WI38 (cell line): Measurements from ENCODE around the gene S100A3.

ENCODE experiments used
- H3K4me3 ChIP-seq: 2 replicates; pipeline ENCODE4 v1.5.1; 2011; ENCODE audit warnings: low read depth, mild to moderate bottlenecking, control low read depth, low read length
- TF ChIP-seq, protein P1 (sequence below): IDR thresholded peaks from 2 replicates; pipeline ENCODE4 v1.5.1; 2012; ENCODE audit warnings: low read depth, mild to moderate bottlenecking, control low read depth, low read length

The S100A3 gene

DNA sequence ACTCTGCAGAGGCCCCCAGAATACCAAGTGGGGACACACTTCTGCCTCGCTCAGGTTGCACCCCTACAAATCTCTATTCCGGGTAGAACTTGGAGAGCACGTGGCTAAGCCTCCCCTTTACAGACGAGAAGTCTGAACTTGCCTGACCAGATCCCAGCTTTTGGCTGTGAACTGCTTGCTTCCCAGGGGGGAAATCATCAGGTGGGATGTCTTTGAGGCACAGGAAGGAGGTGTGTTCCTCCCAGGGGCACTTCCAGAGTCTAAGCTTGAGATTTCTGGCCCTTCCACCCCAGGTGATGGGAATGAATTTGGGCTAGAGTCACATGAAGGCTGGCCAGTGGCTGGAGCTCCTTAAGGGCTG is 1.3 kb upstream of the S100A3 start:
- TF ChIP-seq, protein P1, sequence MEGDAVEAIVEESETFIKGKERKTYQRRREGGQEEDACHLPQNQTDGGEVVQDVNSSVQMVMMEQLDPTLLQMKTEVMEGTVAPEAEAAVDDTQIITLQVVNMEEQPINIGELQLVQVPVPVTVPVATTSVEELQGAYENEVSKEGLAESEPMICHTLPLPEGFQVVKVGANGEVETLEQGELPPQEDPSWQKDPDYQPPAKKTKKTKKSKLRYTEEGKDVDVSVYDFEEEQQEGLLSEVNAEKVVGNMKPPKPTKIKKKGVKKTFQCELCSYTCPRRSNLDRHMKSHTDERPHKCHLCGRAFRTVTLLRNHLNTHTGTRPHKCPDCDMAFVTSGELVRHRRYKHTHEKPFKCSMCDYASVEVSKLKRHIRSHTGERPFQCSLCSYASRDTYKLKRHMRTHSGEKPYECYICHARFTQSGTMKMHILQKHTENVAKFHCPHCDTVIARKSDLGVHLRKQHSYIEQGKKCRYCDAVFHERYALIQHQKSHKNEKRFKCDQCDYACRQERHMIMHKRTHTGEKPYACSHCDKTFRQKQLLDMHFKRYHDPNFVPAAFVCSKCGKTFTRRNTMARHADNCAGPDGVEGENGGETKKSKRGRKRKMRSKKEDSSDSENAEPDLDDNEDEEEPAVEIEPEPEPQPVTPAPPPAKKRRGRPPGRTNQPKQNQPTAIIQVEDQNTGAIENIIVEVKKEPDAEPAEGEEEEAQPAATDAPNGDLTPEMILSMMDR = no peak
- no peak overlapping the region for H3K4me3 ChIP-seq

DNA sequence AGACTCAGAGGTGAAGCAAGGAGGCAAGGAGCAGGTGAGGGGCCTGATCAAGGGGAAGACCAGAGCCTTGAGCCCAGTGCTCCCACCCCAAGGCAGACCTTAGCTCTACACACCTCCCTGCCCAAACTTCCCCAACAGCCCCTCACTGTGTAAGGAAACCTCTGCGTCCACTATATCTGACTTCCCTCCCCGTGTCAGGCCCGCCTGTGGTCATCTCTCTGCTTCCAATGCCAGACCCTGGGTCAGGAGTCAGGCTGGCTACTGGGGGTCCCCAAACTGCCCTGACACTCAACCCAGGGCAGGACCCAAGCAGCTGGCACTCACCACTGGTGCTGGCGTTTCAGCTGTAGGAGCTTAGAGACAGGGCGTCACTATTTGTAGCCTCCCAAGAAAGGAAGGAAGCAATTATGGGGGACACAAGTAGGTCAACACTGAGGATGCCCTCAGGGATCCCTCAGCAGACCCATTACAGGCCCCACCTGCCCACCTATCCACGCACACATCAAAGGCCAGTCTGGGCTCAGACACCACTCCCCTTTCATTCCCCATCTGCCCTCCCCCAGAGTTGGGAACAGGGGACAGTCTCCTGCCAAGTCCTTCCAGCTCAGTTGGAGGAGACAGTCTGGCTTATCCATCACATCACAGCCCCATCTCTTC is 811 bp upstream of the S100A3 start:
- TF ChIP-seq, protein P1 = no peak
- H3K4me3 ChIP-seq = no peak overlapping the region

DNA sequence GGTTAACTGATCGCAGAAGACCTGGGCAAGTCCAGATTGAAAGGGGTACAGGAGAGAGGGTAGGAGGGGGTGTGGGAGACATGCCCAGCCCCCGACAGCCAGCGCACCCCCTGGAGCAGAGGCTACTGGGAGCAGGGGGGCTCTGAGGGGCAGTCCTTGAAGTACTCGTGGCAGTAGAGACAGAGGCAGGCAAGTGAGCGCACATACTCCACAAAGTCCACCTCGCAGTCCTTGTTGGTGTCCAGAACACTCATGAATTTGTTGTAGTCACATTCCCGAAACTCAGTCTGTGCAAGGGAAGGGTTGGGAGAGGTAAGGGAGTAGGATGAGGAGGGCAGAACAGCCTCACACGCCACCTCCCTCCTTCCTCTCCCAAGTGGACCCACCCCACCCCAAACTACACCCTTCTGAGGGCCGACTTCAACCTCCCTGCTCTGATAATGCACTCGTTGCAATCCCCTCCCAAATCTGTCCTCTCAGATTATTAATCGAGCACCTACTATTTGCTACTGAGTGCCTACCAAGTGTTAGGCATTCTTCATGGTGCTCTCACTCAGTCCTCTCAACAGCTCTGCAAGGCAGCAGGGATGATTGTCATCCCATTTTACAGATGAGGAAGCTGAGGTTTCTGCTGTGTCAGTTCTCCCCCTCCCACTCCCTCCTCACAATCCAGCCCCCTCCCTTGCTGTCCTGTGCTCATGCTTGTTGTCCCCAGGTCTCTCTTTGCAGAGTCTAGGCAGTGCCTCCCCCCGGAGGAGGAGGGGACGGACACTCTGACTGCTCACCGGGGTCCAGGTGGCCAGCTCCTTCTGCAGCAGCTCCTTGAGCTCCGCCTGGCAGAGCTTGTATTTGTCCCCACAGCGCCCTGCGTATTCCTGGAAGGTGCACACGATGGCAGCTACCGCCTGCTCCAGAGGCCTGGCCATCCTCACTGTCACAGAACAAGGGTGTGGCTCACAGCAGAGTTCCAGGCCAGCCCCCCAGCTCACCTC is 1.2 kb downstream of the S100A3 start:
- TF ChIP-seq, protein P1 = no peak
- H3K4me3 ChIP-seq = no peak overlapping the region

DNA sequence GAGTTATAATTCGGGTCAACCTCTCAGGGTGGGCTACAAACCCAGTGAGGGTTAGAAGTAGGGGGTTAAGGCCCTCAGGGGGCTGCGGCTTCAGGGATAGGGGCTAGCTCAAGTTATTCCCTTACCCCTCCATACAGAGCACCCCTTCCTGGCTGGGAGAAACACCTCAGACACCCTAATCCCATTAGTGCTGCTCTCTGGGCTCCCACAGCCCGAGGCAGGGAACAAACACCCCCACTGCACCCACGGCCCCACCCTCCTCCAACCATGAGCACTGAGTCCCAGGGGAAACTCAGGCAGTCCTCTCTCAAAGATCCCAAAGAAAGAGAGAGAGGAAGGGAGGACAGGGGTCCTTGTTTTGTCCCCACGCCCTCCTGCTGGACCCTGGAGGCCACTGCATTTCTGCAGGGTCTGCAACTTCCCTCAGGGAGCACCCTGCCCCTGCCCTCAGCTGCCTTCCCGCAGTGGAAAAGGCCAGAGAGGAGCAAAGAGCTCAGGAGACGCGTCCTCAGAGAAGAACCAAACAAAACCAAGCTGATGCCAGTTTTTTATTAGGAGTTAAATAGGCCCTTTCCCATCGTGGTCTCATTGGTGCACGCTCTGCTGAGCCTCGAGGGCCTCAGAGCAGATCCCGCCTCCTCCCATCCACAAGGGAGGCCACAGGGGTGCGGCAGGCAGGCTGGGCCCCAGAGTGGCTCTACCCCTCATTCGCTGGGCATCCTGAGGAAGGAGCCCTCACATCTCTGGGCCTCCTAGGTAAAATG is 2.1 kb downstream of the S100A3 start:
- H3K4me3 ChIP-seq = no peak overlapping the region
- TF ChIP-seq, protein P1 = no peak

DNA sequence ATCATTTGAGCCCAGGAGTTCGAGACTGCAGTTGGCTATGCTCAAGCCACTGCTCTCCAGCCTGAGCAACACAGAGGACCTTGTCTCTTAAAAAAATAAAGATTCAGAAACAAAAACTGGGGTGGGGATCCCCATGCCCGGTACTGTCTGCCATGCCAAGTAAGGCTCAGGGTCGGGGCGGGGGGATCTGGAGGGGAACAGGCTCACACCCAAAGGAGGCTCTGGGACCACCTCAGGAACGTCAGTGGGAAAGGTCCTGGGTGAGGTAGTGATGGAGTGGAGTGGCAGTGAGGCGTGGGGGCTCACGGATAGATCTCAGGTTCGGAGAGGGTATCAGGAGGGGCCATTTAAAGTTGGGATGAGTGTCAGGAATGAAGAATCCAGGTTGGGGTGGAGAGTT is 2.7 kb downstream of the S100A3 start:
- H3K4me3 ChIP-seq = no peak overlapping the region

DNA sequence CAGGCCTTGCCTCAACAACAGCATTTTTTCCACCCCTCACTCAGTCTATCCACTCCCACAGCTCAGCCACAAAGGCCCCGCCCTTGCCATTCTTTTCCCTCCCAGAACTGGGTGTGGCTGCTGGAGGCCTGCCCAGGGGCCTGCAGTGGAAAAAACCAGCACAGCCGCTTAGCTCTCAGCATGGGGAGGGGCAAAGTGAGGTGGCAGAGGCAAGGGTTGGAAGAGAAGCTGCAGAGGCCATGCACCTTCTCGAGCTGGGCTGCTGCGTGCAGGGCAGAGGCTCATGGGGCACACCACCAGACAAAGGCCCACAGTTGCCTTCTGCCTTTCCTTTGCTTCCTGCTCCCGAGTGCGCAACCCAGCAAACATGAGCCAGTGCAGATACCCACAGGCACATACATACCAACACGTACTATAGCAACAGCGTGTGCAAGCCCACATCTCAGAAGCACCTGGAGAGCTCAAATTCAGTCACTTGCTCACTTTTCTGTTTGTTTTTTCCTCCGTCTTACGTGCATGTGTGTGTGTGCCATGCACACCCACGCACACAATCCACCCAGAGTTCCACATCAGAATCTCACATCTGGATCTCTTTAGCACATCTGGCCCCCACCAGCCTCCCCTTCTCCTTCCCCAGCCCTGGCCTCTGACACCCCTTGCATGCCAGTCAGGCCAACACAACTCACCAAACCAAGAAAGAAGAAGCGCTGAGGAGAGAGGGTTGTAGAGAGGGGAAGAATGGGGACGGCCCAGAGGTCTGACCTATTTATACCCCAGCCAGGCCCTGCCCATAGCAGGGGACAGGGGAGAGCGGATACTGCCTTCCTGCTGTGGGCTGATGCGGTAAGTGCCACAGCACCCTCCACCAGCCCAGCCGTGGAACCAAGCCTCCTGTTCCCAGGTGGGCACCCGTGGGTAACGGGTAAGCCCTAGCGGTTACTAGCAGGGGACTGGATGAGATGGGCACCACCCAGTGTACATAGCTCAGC is 3.7 kb downstream of the S100A3 start, which contains the start of gene S100A4:
S100A4 (minus strand) TSS at position 740 of the 989 bp plus-strand sequence. CDS start 1,012 bp downstream, outside the sequence.
- peak within 1 kb of the TSS; percentile 57 for H3K4me3 ChIP-seq
- TF ChIP-seq, protein P1 = no peak

More for the DNA sequence above, 2.7 kb downstream of the S100A3 start:
- TF ChIP-seq, protein P1 = no peak
